ENCODE measurements around the gene HPSE2. TPM values are rescaled to one million over a fixed set of nuclear protein-coding genes. Genes with fewer than 3 reads are reported as not detected.

The HPSE2 gene
- polyA plus RNA-seq, 1 experiment: not detected

DNA sequence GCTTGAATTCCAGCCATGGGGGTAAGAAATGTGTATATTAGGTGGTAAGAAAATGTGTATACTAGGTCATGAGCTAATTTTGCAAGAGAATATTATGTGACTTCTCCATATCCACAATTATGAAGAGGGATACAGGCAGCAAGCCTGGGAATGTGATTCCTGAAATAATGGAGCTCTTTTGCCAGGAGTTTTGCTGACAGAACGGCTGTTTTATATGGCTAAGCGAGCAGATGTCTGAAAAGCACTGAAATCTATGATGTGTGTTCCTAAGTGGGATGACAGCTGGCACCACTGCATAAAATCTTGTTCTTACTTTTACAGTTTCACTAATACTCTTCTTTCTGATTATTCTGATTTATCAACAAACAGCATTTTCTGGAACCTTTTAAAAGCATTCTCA is 402.9 kb downstream of the HPSE2 start:
- CTCF ChIA-PET: interaction anchor here (1.1 kb wide), 1 partner anchor 351 kb away, joined by 3 read pairs; no protein-coding TSS in a partner anchor
- POLR2A ChIA-PET: no interaction called here
- no peaks in the 10 kb centered on the region for H3K9me3 ChIP-seq (ENCODE audit: control insufficient read depth, insufficient read depth, low read length)
- TF ChIP-seq, protein P1, sequence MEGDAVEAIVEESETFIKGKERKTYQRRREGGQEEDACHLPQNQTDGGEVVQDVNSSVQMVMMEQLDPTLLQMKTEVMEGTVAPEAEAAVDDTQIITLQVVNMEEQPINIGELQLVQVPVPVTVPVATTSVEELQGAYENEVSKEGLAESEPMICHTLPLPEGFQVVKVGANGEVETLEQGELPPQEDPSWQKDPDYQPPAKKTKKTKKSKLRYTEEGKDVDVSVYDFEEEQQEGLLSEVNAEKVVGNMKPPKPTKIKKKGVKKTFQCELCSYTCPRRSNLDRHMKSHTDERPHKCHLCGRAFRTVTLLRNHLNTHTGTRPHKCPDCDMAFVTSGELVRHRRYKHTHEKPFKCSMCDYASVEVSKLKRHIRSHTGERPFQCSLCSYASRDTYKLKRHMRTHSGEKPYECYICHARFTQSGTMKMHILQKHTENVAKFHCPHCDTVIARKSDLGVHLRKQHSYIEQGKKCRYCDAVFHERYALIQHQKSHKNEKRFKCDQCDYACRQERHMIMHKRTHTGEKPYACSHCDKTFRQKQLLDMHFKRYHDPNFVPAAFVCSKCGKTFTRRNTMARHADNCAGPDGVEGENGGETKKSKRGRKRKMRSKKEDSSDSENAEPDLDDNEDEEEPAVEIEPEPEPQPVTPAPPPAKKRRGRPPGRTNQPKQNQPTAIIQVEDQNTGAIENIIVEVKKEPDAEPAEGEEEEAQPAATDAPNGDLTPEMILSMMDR (IDR thresholded peaks at IDR 0.05; ENCODE audit: low read depth, low read length): no peak
- no peak for DNase-seq (ENCODE audit: low read depth, low spot score)
- H3K27me3 ChIP-seq (ENCODE audit: control insufficient read depth, insufficient read depth, low read length): no peaks in the 10 kb centered on the region
- H3K27ac ChIP-seq (ENCODE audit: low read depth, low read length): no peak overlapping the region
- H3K4me3 ChIP-seq (ENCODE audit: low read depth, low read length): no peak overlapping the region

DNA sequence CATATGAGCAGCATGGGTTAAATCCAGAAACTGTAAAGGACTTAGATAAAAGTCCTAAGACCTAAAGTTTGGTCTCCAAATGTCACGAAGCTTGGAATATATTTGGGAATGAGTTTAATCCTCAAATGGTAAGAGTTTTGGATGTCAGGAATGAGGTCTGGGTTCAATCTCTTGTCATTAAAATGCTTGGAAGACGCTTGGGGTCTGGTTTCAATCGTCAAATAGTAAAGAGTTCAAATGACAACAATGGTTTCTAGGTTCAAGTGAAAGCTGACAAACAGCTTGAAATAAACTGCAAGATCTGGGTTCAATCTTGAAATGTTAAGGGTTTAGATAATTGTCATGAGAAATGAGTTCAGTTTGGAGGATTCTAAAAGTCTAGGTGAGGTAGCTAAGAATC is 403.5 kb downstream of the HPSE2 start:
- TF ChIP-seq, protein P1 (IDR thresholded peaks at IDR 0.05; ENCODE audit: low read depth, low read length): no peak
- Histone ChIP-seq H3K27me3 (ENCODE audit: control insufficient read depth, insufficient read depth, low read length) (no peaks in the 10 kb centered on the region), H3K9me3 (ENCODE audit: control insufficient read depth, insufficient read depth, low read length) (no peaks in the 10 kb centered on the region), H3K4me3 (ENCODE audit: low read depth, low read length) (no peak overlapping the region), H3K27ac (ENCODE audit: low read depth, low read length) (no peak overlapping the region)
- CTCF ChIA-PET: no interaction called here
- POLR2A ChIA-PET: no interaction called here
- no peak for DNase-seq (ENCODE audit: low read depth, low spot score)

DNA sequence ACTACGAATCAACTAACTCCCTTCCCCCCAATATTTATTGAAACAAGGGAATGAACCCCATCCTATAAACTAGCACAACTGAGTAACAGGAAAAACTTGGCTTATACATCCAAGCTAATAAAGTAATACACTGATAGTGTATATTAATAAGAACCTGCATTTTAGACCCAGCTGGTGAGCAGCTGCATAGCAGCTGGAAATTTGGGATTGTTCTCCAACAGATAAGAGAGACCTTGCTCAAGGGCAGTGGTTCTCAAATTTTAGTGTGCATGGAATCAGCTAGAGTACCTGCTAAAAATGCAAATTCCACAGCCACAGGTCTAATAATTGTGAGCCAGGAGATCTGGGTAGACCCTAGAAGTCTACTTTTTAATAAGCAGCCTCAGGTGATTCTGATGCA is 404.3 kb downstream of the HPSE2 start:
- Histone ChIP-seq H3K27me3 (ENCODE audit: control insufficient read depth, insufficient read depth, low read length) (no peaks in the 10 kb centered on the region), H3K9me3 (ENCODE audit: control insufficient read depth, insufficient read depth, low read length) (no peaks in the 10 kb centered on the region), H3K27ac (ENCODE audit: low read depth, low read length) (no peak overlapping the region), H3K4me3 (ENCODE audit: low read depth, low read length) (no peak overlapping the region)
- CTCF ChIA-PET: no interaction called here
- DNase-seq (ENCODE audit: low read depth, low spot score): no peak
- TF ChIP-seq, protein P1 (IDR thresholded peaks at IDR 0.05; ENCODE audit: low read depth, low read length): no peak
- POLR2A ChIA-PET: no interaction called here

DNA sequence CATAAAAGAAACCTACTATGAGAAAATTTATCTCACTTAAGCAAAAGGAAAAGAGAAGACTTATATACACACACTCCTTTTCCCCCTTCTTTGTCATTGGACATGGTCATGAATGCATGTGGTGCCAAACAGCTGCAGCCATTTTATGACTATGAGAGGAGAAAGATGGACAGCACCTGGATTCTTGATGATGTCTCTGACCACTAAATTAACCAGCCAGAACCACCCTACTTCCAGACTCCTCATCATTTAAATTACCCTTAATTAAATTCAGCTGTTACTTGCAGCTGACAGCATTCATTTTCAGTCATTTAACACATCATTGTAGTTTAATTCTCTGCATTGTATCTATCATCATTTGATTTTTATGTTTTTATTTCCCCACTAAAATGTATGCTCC is 409.9 kb downstream of the HPSE2 start:
- H3K27me3 ChIP-seq (ENCODE audit: control insufficient read depth, insufficient read depth, low read length): no peaks in the 10 kb centered on the region
- no peaks in the 10 kb centered on the region for H3K9me3 ChIP-seq (ENCODE audit: control insufficient read depth, insufficient read depth, low read length)
- TF ChIP-seq, protein P1 (IDR thresholded peaks at IDR 0.05; ENCODE audit: low read depth, low read length): no peak
- no peak overlapping the region for H3K4me3 ChIP-seq (ENCODE audit: low read depth, low read length)
- no peak for DNase-seq (ENCODE audit: low read depth, low spot score)
- ChIA-PET POLR2A (no interaction called here), CTCF (no interaction called here)
- H3K27ac ChIP-seq (ENCODE audit: low read depth, low read length): no peak overlapping the region

DNA sequence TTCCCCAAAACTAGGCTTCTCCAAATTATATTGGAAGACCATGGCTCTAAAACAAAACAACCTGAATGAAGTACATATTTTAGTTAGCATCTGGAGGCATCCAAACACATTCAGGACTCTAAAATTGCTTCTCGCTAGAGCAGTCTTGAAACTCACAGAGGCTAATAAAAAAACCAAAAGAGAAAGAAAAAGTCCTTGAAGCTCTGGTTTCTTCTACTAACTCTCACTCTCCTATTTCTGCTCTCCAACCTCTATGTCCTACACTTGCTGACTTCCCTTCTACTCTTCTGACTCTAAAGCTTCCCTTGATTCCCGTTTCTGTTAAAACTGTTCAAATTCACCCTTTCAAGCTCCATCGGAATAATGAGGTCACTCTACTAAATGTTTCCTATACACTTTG is 418.3 kb downstream of the HPSE2 start:
- no peak overlapping the region for H3K4me3 ChIP-seq (ENCODE audit: low read depth, low read length)
- no peak for DNase-seq (ENCODE audit: low read depth, low spot score)
- POLR2A ChIA-PET: no interaction called here
- CTCF ChIA-PET: interaction anchor here (0.5 kb wide), 1 partner anchor 236 kb away, joined by 4 read pairs; no protein-coding TSS in a partner anchor
- TF ChIP-seq, protein P1 (IDR thresholded peaks at IDR 0.05; ENCODE audit: low read depth, low read length): no peak
- no peaks in the 10 kb centered on the region for H3K27me3 ChIP-seq (ENCODE audit: control insufficient read depth, insufficient read depth, low read length)
- no peaks in the 10 kb centered on the region for H3K9me3 ChIP-seq (ENCODE audit: control insufficient read depth, insufficient read depth, low read length)
- no peak overlapping the region for H3K27ac ChIP-seq (ENCODE audit: low read depth, low read length)

Data from AG04450 (cell line).